IMR-90 (cell line): ENCODE data around the gene TOMM40. TPM values are rescaled to one million over a fixed set of nuclear protein-coding genes. Genes with fewer than 3 reads are reported as not detected.

ENCODE experiments used
- ATAC-seq: fragments of 200-7000 bp; cut with Tn5 transposase; 2 replicates; pipeline ENCODE4 v1.9.1; 2020; ENCODE audit warnings: low read depth, mild to moderate bottlenecking, moderate library complexity
- BruUV-seq: library from RNA; stranded (reverse); fragments of 400-500 nt; replicated peaks from 2 replicates; lab custom pipeline; 2021; lab: Mats Ljungman, UMichigan
- CTCF ChIA-PET: fragments of 300-600 bp; formaldehyde crosslinking; extraction: SDS; loops from one replicate; lab custom pipeline; 2021; ENCODE audit warnings: antibody characterized with exemption; lab: Yijun Ruan, JAX
- POLR2A ChIA-PET: fragments of 300-600 bp; sonication (Branson Sonifier 250); formaldehyde crosslinking; loops from one replicate; lab custom pipeline; 2022; ENCODE audit warnings: antibody characterized with exemption; ENCODE audit not compliant: unreplicated experiment; lab: Charles Lee
- DNase-seq: peaks from one replicate; pipeline ENCODE4 v3.0.0; 2013
- H2AFZ ChIP-seq: replicated peaks from 2 replicates; pipeline ENCODE3; 2013; ENCODE audit warnings: low read length, mild to moderate bottlenecking; ENCODE audit not compliant: poor library complexity
- H2AK5ac ChIP-seq: 2 replicates; pipeline ENCODE4 v1.6.1; 2013; ENCODE audit warnings: low read depth, low read length, inconsistent platforms
- H2AK9ac ChIP-seq: replicated peaks from 2 replicates; pipeline ENCODE3; 2013; ENCODE audit warnings: mild to moderate bottlenecking, low read depth, low read length, moderate library complexity; ENCODE audit not compliant: poor library complexity
- H2BK120ac ChIP-seq: 2 replicates; pipeline ENCODE4 v1.6.1; 2013; ENCODE audit warnings: low read depth, low read length, inconsistent platforms
- H2BK15ac ChIP-seq: 3 replicates; pipeline ENCODE4 v1.6.1; 2013; ENCODE audit warnings: low read depth, low read length, inconsistent platforms
- H2BK20ac ChIP-seq: 2 replicates; pipeline ENCODE4 v1.6.1; 2013; ENCODE audit warnings: low read depth, mild to moderate bottlenecking, inconsistent platforms, low read length, moderate library complexity
- H2BK5ac ChIP-seq: 2 replicates; pipeline ENCODE4 v1.6.1; 2013; ENCODE audit warnings: mild to moderate bottlenecking, low read depth, low read length, inconsistent platforms; ENCODE audit not compliant: poor library complexity, severe bottlenecking
- H3K14ac ChIP-seq: replicated peaks from 2 replicates; pipeline ENCODE4 v1.6.1; 2013; ENCODE audit warnings: low read depth, low read length, inconsistent platforms
- H3K18ac ChIP-seq: 2 replicates; pipeline ENCODE4 v1.6.1; 2013; ENCODE audit warnings: low read depth, low read length, control low read depth
- H3K23ac ChIP-seq: 2 replicates; pipeline ENCODE4 v1.6.1; 2013; ENCODE audit warnings: low read depth, low read length, inconsistent platforms
- H3K27ac ChIP-seq: 2 replicates; pipeline ENCODE4 v1.5.1; 2013; ENCODE audit warnings: mild to moderate bottlenecking, control low read depth, low read length; ENCODE audit not compliant: insufficient read depth
- H3K27me3 ChIP-seq: 2 replicates; pipeline ENCODE4 v1.6.1; 2013; ENCODE audit warnings: low read length; ENCODE audit not compliant: control insufficient read depth, insufficient read depth
- H3K36me3 ChIP-seq: 2 replicates; pipeline ENCODE4 v1.6.1; 2013; ENCODE audit warnings: low read length, mixed read lengths; ENCODE audit not compliant: control insufficient read depth, insufficient read depth
- H3K4ac ChIP-seq: 2 replicates; pipeline ENCODE4 v1.6.1; 2013; ENCODE audit warnings: low read depth, low read length, inconsistent platforms
- H3K4me1 ChIP-seq: 2 replicates; pipeline ENCODE4 v1.6.1; 2013; ENCODE audit warnings: low read length, mixed read lengths; ENCODE audit not compliant: control insufficient read depth, insufficient read depth
- H3K4me2 ChIP-seq: 2 replicates; pipeline ENCODE4 v1.6.1; 2013; ENCODE audit warnings: low read depth, mild to moderate bottlenecking, control low read depth, low read length, moderate library complexity
- H3K4me3 ChIP-seq: 2 replicates; pipeline ENCODE4 v1.5.1; 2013; ENCODE audit warnings: low read depth, mild to moderate bottlenecking, control low read depth, low read length, moderate library complexity; ENCODE audit not compliant: insufficient read depth
- H3K56ac ChIP-seq: 2 replicates; pipeline ENCODE4 v1.6.1; 2013; ENCODE audit warnings: low read length, inconsistent platforms; ENCODE audit not compliant: insufficient read depth; ENCODE audit errors: extremely low read depth
- H3K79me1 ChIP-seq, 2 experiments: 2 replicates each; pipeline ENCODE4 v1.6.1; 2013; ENCODE audit warnings: low read length in 2 of 2, inconsistent platforms in 1 of 2, low read depth in 1 of 2
- H3K9ac ChIP-seq: 2 replicates; pipeline ENCODE4 v1.6.1; 2013; ENCODE audit warnings: low read depth, low read length, control low read depth
- H3K9me1 ChIP-seq: 2 replicates; pipeline ENCODE4 v1.6.1; 2013; ENCODE audit warnings: low read length, inconsistent platforms; ENCODE audit not compliant: insufficient read depth
- H3K9me3 ChIP-seq: 2 replicates; pipeline ENCODE4 v1.6.1; 2013; ENCODE audit warnings: low read length; ENCODE audit not compliant: control insufficient read depth, insufficient read depth
- H4K20me1 ChIP-seq: 2 replicates; pipeline ENCODE4 v1.6.1; 2013; ENCODE audit warnings: low read length, inconsistent platforms; ENCODE audit not compliant: insufficient read depth
- H4K5ac ChIP-seq: 2 replicates; pipeline ENCODE4 v1.6.1; 2013; ENCODE audit warnings: mild to moderate bottlenecking, low read depth, low read length, control low read depth
- H4K8ac ChIP-seq, 2 experiments: 2 replicates each; pipeline ENCODE4 v1.6.1; 2013; ENCODE audit warnings: low read depth in 2 of 2, low read length in 2 of 2, control low read depth in 1 of 2, inconsistent platforms in 1 of 2
- H4K91ac ChIP-seq: 2 replicates; pipeline ENCODE4 v1.6.1; 2013; ENCODE audit warnings: low read depth, low read length, inconsistent platforms; ENCODE audit not compliant: insufficient read depth
- BHLHE40 ChIP-seq: fragments of 150-350 bp; IDR thresholded peaks from 2 replicates; pipeline ENCODE4 v1.6.1; 2016; ENCODE audit warnings: mild to moderate bottlenecking, low read depth, low read length
- CEBPB ChIP-seq: IDR thresholded peaks from 2 replicates; pipeline ENCODE4 v1.6.1; 2012; ENCODE audit warnings: low read depth, low read length, improper control_type of control experiment
- FOS ChIP-seq: fragments of 150-350 bp; IDR thresholded peaks from 2 replicates; pipeline ENCODE4 v1.6.1; 2016; ENCODE audit warnings: low read depth, low read length
- MAFK ChIP-seq: IDR thresholded peaks from 2 replicates; pipeline ENCODE4 v1.6.1; 2012; ENCODE audit warnings: low read depth, low read length, improper control_type of control experiment
- MAZ ChIP-seq: IDR thresholded peaks from 2 replicates; pipeline ENCODE4 v1.6.1; 2012; ENCODE audit warnings: low read depth, mild to moderate bottlenecking, low read length, improper control_type of control experiment, moderate library complexity, borderline replicate concordance
- MXI1 ChIP-seq: IDR thresholded peaks from 2 replicates; pipeline ENCODE4 v1.6.1; 2012; ENCODE audit warnings: low read depth, mild to moderate bottlenecking, low read length, moderate library complexity, borderline replicate concordance
- NFE2L2 ChIP-seq: fragments of 150-350 bp; IDR thresholded peaks from 2 replicates; pipeline ENCODE4 v1.6.1; 2016; ENCODE audit warnings: low read depth, mild to moderate bottlenecking, low read length
- POLR2A ChIP-seq: IDR thresholded peaks from 2 replicates; pipeline ENCODE4 v1.6.1; 2012; ENCODE audit warnings: mild to moderate bottlenecking, low read depth, low read length
- RAD21 ChIP-seq: IDR thresholded peaks from 2 replicates; pipeline ENCODE4 v1.6.1; 2012; ENCODE audit warnings: low read length, improper control_type of control experiment
- RFX5 ChIP-seq: IDR thresholded peaks from 2 replicates; pipeline ENCODE4 v1.8.0; 2012; ENCODE audit warnings: low read depth, mild to moderate bottlenecking, low read length, moderate library complexity
- SMC3 ChIP-seq: fragments of 150-350 bp; IDR thresholded peaks from 2 replicates; pipeline ENCODE4 v1.6.1; 2016; ENCODE audit warnings: low read depth, mild to moderate bottlenecking, antibody characterized with exemption, low read length, moderate library complexity
- USF2 ChIP-seq: fragments of 150-350 bp; IDR thresholded peaks from 2 replicates; pipeline ENCODE4 v1.6.1; 2017; ENCODE audit warnings: mild to moderate bottlenecking, antibody characterized with exemption, low read length, low read depth
- WGBS, 2 experiments: methylation state at CpG; one replicate each; pipeline versions ENCODE4 v1.1.5 to v1.1.7; 2013; ENCODE audit warnings: missing lambda C conversion rate in 2 of 2; ENCODE audit not compliant: insufficient read length in 1 of 2; ENCODE audit errors: extremely low coverage in 2 of 2; 5-methylcytosine and 5-hydroxymethylcytosine counted together
- dilution Hi-C: fragments of 300-500 bp; cut with HindIII; formaldehyde crosslinking; loops from one replicate; pipeline ENCODE4 v1.14.3; 2018; ENCODE audit warnings: low sequenced_read_pairs; ENCODE audit not compliant: unreplicated experiment
- in situ Hi-C: fragments of 300-500 bp; cut with MboI; formaldehyde crosslinking; loops from 3 replicates; pipeline ENCODE4 v1.14.3; 2019; ENCODE audit warnings: low sequenced_read_pairs, inconsistent platforms, mixed read lengths
- intact Hi-C: fragments of 100-400 bp; cut with micrococcal nuclease; formaldehyde crosslinking; loops from 2 replicates; pipeline ENCODE4 v1.10.0; 2022
- polyA plus RNA-seq, 3 experiments: library from polyadenylated mRNA; depleted of rRNA; stranded (reverse); fragments of >200 nt; gene quantifications; 2 replicates each; pipeline ENCODE4 v1.2.3, GENCODE V29; 2012; ENCODE audit warnings: low replicate concordance in 1 of 3
- total RNA-seq: library from RNA; depleted of rRNA; stranded (reverse); fragments of >200 nt; gene quantifications from 2 replicates; pipeline ENCODE4 v1.2.3, GENCODE V29; 2012
- TF ChIP-seq, protein P1 (sequence below): conservative IDR thresholded peaks from 2 replicates; pipeline ENCODE4 v1.5.1; 2012; ENCODE audit warnings: mild to moderate bottlenecking, low read depth, low read length, improper control_type of control experiment

TOMM40 gene
- total and polyA plus RNA-seq, 2 of the 4 experiments (the other 2 are of a cell fraction) = 54.8 to 62.6 TPM

GRCh38 chr19:44903602-44904425 lies 12.8 kb downstream of the TOMM40 start (continued):
- TF ChIP-seq RFX5 = no peak

GRCh38 chr19:44904426-44904994 lies 13.5 kb downstream of the TOMM40 start:
- no TSS peak for BruUV-seq
- Histone ChIP-seq H2AK9ac (no peak overlapping the region), H3K4ac (no peak overlapping the region), H3K4me3 (no peak overlapping the region), H2AK5ac (0 out of 2 replicates have a peak overlapping the region, but pooled peaks have one; percentile 4), H4K91ac (no peak overlapping the region), H3K56ac (no peak overlapping the region), H3K9me1 (no peaks in the 10 kb centered on the region), H3K36me3 (peaks cover 22% of the 10 kb centered on the region), H4K5ac (no peak overlapping the region), H3K14ac (no peak overlapping the region), H3K18ac (no peak overlapping the region), H4K8ac (no peak overlapping the region), H2BK20ac (no peak overlapping the region), H3K23ac (no peak overlapping the region), H3K4me1 (peaks cover 3% of the 10 kb centered on the region; the same call in 1 of the 2 replicates), H3K4me2 (no peak overlapping the region), H3K79me1 (no peaks in the 10 kb centered on the region; a peak in 2 of 4 replicates), H2AFZ (no peak overlapping the region), H2BK5ac (no peak overlapping the region), H3K27me3 (peaks cover 8% of the 10 kb centered on the region), H3K27ac (no peak overlapping the region), H2BK120ac (no peak overlapping the region), H4K20me1 (peaks cover 4% of the 10 kb centered on the region; the same call in 1 of the 2 replicates), H2BK15ac (no peak overlapping the region), H3K9ac (no peak overlapping the region), H3K9me3 (no peaks in the 10 kb centered on the region)
- in situ Hi-C loops = no loop called here
- POLR2A ChIA-PET = no interaction called here
- DNase-seq = no peak
- intact Hi-C loops = no loop called here
- dilution Hi-C loops = no loop called here
- 71% methylated on average over 10 of the region's 12 CpGs; no CpG with 5 or more reads in 1 of the 2 experiments for WGBS, 2 experiments
- ATAC-seq = no peak
- CTCF ChIA-PET = interaction anchor here (0.8 to 1.6 kb wide), 2 partner anchors 47 to 50 kb away, joined by 3 to 10 read pairs; no protein-coding TSS in a partner anchor
- no peak for TF ChIP-seq RAD21
- no peak for TF ChIP-seq RFX5
- no peak for TF ChIP-seq MAFK
- no peak for TF ChIP-seq POLR2A
- no peak for TF ChIP-seq CEBPB
- TF ChIP-seq, protein P1, sequence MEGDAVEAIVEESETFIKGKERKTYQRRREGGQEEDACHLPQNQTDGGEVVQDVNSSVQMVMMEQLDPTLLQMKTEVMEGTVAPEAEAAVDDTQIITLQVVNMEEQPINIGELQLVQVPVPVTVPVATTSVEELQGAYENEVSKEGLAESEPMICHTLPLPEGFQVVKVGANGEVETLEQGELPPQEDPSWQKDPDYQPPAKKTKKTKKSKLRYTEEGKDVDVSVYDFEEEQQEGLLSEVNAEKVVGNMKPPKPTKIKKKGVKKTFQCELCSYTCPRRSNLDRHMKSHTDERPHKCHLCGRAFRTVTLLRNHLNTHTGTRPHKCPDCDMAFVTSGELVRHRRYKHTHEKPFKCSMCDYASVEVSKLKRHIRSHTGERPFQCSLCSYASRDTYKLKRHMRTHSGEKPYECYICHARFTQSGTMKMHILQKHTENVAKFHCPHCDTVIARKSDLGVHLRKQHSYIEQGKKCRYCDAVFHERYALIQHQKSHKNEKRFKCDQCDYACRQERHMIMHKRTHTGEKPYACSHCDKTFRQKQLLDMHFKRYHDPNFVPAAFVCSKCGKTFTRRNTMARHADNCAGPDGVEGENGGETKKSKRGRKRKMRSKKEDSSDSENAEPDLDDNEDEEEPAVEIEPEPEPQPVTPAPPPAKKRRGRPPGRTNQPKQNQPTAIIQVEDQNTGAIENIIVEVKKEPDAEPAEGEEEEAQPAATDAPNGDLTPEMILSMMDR = no peak
- no peak for TF ChIP-seq MAZ
- no peak for TF ChIP-seq MXI1
- TF ChIP-seq SMC3 = no peak
- TF ChIP-seq FOS = no peak
- no peak for TF ChIP-seq USF2
- TF ChIP-seq BHLHE40 = no peak
- no peak for TF ChIP-seq NFE2L2
